CD4-positive, alpha-beta T cell treated with Interferon gamma for 1 hour (primary cell): ENCODE measurements around the gene FCER2.

ENCODE experiments used
- DNase-seq: peaks from one replicate; pipeline ENCODE4 v3.0.0-alpha.2; 2020

Gene FCER2

DNA sequence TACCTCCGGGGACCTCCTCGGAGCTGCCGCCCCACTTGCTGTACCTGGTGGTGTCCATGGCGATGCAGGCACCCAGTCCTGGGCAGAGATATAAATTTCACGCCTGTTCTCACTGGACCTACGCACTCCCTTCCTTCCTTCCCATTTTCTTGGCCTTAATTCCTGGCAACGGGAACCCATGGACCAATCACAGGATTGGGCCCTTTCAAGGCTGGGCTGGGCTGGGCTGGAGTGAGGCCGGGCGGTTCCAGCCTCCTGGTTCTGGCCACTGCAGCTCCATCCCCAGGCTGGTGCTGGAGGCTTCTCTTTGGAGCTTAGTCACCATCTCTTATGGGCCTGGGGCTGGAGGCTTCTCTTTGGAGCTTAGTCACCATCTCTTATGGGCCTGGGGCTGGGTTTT is 30.1 kb upstream of the FCER2 start, which contains the start of gene CLEC4G:
TSS of gene CLEC4G (minus strand) at position 66 of the 400 bp plus-strand sequence. CDS start at position 58, 8 bp downstream.
- no peak for DNase-seq

DNA sequence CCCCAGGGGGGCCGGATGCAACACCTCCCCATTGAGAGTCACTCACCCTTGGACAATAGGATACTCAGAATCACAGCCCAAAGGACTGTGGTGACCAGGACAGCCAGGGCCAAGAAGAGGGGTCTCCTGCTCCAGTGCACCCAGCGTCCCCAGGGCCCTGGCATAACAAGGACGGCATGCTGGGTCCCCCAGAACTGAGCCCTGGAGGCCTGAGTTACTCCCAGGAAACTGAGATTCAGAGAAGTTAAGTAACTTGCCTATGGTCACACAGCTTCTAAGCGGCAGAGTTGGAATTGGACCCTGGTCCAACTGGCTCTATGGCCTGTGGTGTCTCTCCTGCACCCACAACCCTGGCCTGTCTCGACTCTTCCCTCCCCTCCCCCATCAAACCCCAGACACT is 29.7 kb upstream of the FCER2 start:
- no peak for DNase-seq

DNA sequence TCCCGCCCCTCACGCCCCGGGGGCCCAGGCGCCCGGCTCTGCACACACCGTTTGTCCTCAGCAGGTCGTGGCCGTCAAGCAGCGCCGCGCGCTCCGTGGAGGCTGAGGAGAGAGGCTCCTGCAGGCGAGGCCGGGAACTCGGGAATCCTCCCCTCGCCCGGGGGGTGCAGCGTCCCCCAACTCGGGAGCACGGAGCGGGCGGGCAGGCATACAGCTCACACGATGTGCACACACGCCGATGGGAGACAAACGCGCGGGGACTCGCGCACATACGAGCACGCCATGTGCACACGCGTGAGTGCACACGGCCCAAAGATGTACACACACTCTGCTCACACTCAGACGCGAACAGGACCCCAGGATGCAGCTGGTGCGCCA is 29.3 kb upstream of the FCER2 start:
- DNase-seq = no peak

DNA sequence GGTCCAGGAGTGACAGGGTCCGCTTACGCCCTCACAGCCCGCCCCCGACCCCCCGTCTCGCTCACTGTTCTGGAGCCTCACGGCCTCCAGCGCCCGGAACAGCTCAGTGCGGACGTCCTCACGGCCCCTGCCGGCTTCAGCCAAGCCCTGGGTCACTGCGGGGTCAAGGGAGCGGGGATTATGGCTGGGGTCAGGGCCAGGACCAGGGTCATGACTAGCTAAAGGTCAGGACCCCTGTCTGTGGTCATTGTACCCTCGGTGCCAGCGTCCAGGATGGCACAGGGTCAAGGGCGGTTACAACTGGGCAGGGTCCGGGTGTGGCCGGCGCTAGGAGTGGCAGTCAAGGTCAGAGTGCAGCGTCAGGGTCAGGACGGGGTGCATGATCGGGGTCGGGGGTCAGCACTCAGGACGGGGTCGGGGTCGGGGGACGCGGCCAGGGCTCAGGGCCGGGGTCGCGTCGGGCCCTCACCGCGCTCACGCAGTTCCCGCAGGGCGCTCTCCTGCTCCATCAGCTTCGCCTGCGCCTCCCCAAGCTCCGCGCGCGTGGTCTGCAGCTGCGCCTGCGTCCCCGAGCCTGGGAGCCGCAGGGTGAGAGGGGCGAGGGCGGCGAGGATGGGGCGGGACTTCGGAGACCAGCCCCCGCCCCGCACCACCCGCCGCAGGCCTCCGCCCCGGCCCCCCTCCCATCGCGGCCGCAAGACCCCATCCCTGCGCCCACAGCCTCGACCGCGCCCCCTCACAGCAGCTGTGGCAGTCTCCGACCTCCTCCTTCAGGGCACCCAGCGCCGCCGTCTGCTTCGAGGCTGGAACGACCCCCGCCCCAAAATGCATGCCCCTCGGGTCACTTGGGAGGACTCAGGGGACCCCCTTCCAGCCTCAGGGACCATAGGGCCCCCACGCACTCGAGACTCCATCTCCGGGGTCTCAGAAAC is 28.6 kb upstream of the FCER2 start:
- DNase-seq = no peak

DNA sequence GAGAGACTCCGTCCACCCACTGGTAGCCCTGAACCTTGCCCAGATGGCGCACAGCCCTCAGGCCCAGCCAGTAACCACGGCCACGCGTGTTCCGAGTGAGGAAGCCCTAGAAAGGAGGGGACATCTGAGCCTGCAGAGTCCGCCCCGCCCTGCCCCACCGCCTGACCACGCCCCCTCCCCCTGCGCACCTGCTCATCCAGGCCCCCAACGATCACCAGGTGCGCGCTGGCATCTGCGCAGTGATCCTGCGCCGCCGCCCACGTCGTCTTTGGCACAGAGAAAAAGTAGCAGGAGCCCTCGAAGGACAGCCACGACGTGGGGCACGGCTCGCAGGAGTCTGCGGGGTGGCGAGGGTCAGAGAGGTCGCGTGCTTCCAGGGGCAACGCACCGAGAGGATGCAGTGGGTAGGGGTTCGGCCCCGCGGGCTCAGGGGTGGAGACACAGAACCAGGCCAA is 27.9 kb upstream of the FCER2 start:
- DNase-seq = peak; percentile 24

DNA sequence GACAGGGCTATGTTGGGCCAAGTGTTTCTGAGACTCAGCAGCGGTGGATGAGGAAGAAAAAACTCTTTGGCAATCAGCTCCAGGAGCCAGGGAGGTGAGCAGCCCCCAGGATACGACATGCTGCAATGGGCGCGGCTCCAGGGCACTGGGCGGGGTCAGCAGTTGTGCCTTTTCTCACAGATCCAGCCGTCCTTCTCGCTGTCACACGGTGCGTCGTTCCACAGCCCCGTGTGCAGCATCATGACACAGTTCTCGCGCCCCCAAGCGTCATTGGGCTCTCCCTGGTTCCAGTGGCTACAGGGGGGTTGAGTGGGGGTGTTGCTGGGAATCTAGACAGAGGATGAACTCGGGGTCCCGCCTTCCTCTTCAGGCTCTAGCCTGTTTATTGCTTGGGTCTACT is 27.3 kb upstream of the FCER2 start:
- DNase-seq = peak; percentile 40

DNA sequence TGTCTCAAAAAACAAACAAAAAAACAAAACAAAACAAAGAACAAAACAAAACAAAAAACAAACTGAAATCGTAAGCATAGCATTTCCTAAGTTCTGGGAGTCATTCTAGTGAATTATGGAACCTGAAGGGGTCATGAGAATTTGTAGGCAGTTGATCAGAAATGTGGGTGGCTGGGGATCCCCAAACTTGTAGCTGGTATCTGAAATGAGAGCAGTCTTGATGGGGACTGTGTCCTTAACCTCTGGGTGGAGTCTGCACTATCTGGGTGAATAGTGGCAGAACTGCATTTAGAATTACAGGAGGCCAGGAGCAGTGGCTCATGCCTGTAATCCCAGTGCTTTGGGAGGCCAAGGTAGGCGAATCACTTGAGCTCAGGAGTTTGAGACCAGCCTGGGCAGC is 23.9 kb upstream of the FCER2 start:
- no peak for DNase-seq

DNA sequence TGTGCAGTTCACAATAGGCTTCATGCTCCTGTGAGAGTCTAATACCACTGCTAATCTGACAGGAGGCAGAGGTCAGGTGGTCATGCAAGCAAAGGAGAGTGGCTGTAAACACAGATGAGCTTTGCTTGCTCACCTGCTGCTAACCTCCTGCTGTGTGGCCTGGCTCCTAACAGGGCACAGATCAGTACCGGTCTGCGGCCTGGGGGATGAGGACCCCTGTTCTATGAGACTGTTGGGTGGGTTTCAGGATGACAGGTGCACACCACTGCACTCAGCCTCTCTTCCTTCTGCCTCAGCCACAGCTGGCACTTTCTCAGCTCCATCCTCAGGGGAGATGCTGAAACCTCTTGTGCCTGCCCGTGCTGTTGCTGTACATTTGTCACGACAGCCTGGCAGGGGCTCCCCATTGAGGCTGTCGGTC is 20.3 kb upstream of the FCER2 start:
- DNase-seq = no peak

DNA sequence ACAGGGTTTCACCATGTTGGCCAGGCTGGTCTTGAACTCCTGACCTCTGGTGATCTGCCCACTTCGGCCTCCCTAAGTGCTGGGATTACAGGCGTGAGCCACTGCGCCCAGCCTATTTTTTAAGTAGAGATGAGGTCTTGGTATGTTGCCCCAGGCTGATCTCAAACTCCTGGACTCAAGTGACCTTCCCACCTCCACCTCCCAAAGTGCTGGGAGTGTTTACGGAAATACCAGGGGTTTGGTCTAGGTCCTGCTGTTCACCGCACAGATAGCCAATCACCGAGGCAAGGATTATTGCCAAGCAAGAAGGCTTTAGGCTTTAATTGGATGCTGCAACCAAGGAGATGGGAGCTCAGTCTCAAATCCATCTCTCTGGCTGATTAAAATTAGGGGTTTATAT is 18.4 kb upstream of the FCER2 start:
- no peak for DNase-seq

DNA sequence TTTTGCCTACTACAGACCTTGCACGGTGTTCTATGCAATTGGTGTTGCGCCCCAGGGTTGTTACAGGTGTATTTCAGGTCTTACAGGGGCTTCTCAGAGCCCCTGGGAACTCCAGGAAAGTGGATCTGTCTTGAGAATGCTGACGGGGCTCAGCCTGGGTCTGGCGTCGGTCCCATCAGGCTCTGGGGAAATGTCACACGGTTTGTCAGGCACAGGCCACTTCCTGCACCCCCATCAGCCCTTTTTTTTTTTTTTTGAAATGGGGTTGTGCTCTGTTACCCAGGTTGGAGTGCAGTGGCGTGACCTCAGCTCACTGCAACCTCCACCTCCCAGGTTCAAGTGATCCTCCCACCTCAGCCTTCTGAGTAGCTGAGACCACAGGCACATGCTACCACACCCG is 16.7 kb upstream of the FCER2 start:
- DNase-seq = peak; percentile 24

DNA sequence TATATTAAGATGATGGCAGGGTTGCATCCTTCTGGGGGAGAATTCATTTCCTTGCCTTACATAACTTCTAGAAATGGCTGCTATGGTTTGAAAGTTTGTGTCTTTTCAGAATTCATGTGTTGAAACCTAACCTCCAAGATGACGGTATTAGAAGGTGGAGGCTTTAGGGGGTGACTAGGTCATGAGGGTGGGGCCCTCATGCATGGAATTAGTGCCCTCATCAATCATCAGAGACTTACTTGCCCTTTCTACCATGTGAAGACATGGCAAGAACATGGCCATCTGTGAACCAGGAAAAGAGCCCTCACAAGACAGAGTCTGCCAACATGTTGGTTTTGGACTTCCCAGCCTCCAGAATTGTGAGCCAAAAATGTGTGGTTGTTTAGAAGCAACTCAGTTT is 14.8 kb upstream of the FCER2 start:
- no peak for DNase-seq

DNA sequence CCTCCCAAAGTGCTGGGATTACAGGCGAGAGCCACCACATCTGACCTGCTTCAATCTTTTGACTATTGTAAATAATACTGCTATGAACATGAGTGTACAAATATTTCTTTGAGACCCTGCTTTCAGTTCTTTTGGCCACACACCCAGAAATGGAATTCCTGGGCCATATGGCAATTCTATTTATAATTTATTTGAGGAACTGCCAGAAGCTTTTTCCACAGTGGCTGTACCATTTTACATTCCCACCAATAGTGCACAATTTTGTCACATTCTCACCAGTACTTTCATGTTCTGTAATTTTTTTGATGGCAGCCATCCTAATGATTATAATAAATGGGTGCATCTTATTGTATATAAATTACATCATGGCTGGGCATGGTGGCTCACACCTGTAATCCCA is 13.7 kb upstream of the FCER2 start:
- no peak for DNase-seq

DNA sequence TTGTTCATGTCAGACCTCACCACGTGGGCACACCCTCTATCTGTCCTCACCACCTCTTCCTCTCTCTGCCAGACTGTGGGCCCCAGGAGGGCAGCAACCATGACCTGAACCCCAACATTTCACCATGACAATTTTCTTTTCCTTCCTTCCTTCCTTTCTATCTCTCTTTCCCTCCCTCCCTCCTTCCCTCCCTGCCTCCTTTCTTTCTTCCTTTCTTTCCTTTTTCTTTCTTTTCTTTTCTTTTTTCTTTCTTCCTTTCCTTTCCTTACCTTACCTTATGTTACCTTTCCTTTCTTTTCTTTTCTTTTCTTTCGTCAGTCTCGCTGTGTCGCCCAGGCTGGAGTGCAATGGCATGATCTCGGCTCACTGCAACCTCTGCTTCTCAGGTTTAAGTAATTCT is 8.7 kb upstream of the FCER2 start:
- no peak for DNase-seq

DNA sequence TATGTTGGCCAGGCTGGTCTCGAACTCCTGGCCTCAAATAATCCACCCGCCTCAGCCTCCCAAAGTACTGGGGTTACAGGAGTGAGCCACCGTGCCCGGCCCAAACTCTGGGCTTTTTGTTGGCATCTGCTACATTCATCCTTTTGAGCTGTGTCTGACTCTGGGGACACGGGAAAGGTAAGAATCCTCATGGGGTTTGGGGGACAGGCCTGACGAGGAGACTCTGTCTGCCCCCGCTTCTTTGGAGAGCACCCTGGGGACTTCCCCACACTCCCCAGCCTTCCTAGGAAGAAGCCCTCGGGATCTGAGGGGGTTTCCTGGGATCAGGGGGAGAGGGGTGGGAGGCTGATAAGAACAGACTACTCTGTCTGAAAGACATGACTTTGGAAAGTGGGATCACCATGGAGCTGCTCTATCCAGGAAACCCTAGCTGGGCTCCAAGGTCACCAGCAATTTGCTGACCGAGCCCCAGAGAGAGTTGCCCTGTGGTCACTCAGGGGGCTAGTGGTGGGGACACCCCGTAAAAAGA is 8.1 kb upstream of the FCER2 start:
- DNase-seq = no peak

DNA sequence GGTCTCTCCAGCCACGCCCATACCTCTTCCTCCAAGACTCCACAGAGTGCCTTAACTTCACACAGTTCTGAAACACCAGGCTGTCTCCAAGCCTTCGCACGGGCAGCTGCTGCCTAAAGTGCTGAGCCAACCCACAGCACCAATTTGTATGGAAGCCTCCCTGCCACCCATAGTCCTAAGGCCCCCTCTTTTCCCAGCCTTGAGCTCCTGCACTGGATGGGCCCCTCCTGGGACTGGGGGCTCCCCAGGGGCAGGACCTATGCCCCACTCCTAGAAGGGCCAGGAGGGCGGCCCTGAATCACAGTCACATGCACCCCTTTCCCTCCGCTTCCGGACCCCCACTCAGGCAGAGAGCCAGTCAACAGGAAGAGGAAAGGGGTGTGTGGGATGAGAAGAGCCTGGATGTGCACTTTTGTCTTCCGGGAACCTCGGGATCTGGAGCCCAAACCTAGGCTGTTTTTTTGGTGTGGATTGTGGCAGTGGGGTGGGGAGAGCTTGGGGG is 5.1 kb upstream of the FCER2 start:
- no peak for DNase-seq

DNA sequence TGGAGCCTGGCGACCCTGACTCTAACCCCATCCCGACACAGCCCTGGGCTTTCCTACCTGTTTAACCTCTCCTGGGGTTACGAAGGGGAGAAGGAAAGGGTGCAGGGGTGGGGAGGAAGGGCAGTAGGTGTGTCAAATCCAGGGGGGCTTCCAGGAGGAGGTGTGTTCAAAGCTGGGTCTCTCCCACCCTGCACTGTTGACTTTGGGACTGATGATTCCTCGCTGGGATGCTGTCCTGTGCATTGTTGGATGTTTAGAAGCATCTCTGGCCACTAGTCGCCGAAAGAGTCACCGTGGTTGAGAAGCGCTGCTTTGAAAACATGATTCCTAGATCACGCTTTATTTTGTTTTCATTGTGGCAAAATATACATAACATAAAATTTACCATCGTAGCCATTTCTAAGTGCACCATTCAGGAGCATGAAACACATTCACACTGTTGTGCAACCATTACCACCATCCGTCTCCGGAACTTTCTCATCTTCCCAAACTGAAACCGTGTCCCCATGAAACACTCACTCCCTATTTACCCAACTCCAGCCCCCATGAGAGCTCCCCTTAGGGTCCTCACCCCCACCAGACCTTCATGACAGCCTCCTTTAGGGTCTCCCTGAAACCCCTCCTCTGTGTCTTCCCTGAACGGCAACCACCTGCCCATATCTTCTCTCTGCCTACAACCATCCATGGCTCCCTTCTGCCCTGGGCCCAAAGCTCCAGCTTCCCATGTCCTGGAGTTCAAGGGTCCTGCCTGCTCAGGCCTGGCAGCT is 4.4 kb upstream of the FCER2 start:
- no peak for DNase-seq

DNA sequence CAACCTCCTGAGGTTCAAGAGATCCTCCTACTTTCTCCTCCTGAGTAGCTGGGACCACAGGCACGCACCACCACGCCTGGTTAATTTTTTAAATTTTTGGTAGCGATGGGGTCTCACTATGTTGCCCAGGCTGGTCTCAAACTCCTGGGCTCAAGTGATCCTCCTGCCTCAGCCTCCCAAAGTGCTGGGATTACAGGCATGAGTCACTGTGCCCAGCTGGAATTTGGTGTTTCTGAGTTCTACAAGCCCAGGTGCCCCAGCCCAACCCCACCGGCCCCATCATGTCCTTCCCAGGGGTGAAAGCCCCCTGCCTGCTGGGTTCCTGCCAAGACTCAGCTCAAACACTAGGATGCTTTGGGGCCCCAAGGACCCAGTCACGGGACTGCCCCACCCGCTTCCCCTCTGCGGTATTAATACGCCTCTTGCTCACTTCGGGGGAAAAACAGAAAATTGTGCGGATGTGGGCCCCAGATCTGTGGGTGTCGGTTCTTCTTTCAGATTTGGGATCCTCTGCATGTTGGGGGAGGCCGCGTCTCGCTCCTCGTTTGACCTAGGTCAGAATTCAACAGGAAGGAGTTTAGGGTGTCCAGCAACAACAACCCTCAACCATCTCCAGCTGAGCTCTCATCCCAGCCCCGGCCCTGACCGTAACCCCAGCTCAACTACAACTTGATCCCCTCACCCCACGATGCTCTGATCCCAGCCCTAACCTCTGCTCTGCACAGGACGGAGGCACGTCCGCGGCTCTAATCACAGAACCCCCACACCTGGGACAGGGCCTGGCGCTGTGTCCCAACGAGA is 3.7 kb upstream of the FCER2 start:
- DNase-seq = peak; percentile 83

DNA sequence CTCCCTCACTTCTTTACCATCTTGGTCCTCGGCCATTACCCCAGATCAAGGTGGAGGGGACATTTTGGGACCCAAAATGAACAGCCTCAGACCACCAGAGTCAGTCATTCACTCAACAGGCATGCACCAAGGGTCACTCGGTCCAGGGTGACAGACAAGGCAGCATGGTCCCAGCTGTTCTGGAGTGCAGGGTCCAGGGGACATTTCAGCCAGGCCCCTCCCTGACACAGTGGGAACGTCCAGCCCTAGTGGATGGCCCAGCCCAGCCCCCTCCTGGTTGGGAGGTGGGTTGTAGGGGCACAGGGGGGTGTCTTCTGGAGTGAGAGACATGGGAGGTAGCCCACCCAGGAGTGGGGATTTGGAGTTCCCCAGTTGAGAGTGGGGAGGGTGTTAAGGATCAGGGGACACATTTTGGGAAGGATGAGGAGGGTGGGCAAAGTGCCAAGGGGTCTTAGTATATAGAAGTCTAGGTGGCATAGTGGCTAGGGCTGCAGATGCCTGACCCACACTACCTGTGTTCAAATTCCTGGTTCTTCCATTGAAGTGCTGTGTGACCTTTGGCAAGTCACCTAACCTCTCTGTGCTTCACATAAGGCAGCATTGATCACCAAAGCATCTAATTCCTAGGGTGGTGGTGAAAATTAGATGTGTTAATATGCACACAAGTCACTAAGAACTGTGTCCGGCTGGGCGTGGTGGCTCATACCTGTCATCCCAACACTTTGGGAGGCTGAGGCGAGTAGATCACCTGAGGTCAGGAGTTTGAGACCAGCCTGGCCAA is 2.5 kb upstream of the FCER2 start:
- DNase-seq = no peak

DNA sequence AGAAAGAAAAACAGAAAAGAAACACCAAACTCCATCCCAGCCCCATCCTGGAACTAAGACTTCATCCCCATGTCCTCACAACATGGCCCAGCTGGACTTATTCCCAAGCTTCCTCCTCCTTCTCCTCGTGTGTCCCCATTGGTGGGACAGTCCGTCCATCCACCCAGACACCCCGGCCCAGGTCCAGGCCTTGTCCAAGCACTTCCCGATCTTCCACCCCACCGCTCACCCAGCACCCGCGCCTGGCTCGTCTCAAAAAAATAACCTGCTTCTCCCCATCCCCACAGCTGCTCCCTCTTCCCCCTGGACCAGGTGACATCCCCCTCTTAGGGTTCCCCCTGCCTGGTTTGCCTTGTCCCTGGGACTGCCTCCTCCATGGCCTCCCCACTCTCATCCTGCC is 1.4 kb upstream of the FCER2 start:
- no peak for DNase-seq

DNA sequence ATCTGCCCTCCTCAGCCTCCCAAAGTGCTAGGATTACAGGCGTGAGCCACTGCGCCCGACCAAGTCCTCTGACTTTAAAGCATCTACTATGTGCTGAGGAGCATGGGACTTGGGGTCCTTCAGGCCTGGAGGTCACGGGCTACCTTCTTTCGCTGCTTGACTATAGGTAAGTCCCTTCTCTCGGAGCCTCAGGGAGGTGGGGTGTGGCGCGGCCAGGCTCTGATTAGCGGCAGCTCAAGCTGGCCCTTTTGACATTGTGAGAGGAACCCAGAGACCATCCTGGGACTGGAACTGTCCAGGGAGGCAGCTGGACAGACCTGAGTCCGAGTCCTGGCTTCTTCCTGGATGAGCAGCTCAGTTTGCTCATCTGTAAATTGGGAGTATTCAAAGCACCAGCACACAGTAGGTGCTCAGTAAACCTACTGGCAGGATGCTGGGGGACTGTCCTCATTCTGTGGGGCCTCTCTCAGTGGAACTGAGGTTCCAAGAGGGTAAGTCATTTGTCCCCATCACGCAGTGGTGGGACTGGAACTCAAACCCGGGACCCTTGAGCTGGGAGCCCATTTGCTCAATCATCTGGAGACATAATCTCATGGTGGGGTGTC is 780 bp downstream of the FCER2 start:
- DNase-seq = no peak
